ENCODE measurements around the gene LINC01488.

- no peak for TF ChIP-seq CTCF (IDR thresholded peaks at IDR 0.05; ENCODE audit: low read depth, low read length, poor library complexity, severe bottlenecking)
- no peak for TF ChIP-seq EZH2phosphoT487 (IDR thresholded peaks at IDR 0.05; ENCODE audit: borderline replicate concordance, low read length)
Observed at GRCh38 chr11:69530278-69531070, 49.0 kb downstream of the LINC01488 start.

Measured in DOHH2 (cell line).